C4-2B (cell line): ENCODE results near the gene DCUN1D3.
"Not testable (repeated sequence)": the region's sequence is repeated elsewhere in the genome, so short reads cannot be mapped to it uniquely, and the experiment has no call there.

Source experiments
- H3K27ac ChIP-seq: fragments of 450-650 bp; 2 replicates; pipeline ENCODE4 v1.5.1; 2017
- CTCF ChIP-seq: fragments of 450-650 bp; conservative IDR thresholded peaks from 2 replicates; pipeline ENCODE4 v1.5.1; 2017; ENCODE audit warnings: mild to moderate bottlenecking
- ZFX ChIP-seq: fragments of 450-650 bp; IDR thresholded peaks from 2 replicates; pipeline ENCODE4 v1.6.1; 2017

DCUN1D3 gene

GRCh38 chr16:20930365-20930690 is 30.2 kb upstream of the DCUN1D3 start:
- no peak overlapping the region for H3K27ac ChIP-seq
- TF ChIP-seq ZFX, result no peak
- no peak for TF ChIP-seq CTCF

GRCh38 chr16:20929676-20930364 is 29.7 kb upstream of the DCUN1D3 start:
- H3K27ac ChIP-seq, result not testable (repeated sequence)

- H3K27ac ChIP-seq, result no peak overlapping the region
- no peak for TF ChIP-seq ZFX
- no peak for TF ChIP-seq CTCF
These were observed 28.7 kb upstream of the DCUN1D3 start for GRCh38 chr16:20928774-20929411.

GRCh38 chr16:20925751-20926150 is 25.6 kb upstream of the DCUN1D3 start:
- H3K27ac ChIP-seq, result no peak overlapping the region
- TF ChIP-seq ZFX (no peak), CTCF (no peak)

GRCh38 chr16:20923876-20924275 is 23.7 kb upstream of the DCUN1D3 start:
- H3K27ac ChIP-seq, result no peak overlapping the region
- TF ChIP-seq CTCF (no peak), ZFX (no peak)

GRCh38 chr16:20920799-20921198 is 20.6 kb upstream of the DCUN1D3 start:
- H3K27ac ChIP-seq, result no peak overlapping the region
- no peak for TF ChIP-seq ZFX
- no peak for TF ChIP-seq CTCF

- no peak overlapping the region for H3K27ac ChIP-seq
- TF ChIP-seq CTCF (no peak), ZFX (no peak)
These were observed 19.9 kb upstream of the DCUN1D3 start for GRCh38 chr16:20920091-20920490.
